Psoas muscle (tissue), 8 donors: Measurements from ENCODE around the gene PRORP. TPM values are rescaled to one million over a fixed set of nuclear protein-coding genes. Genes with fewer than 3 reads are reported as not detected.

Experiments used
- ATAC-seq, 4 donors: fragments of 200-7000 bp; cut with Tn5 transposase; one replicate each; pipeline ENCODE4 v1.9.1; 2020; ENCODE audit warnings: moderate library complexity in 3 of 4, mild to moderate bottlenecking in 2 of 4
- DNase-seq, 2 donors: peaks; one replicate each; pipeline ENCODE4 v3.0.0-alpha.2; 2020
- H3K27ac ChIP-seq: fragments of 200-600 bp; one replicate; pipeline ENCODE4 v1.8.0; 2022
- H3K27me3 ChIP-seq, 3 donors: fragments of 200-600 bp in 1 of 3; one replicate each; pipeline versions ENCODE4 v1.6.1 to v1.8.0; 2013 to 2022; ENCODE audit warnings: low read length in 2 of 3, mild to moderate bottlenecking in 2 of 3, moderate library complexity in 1 of 3; ENCODE audit not compliant: insufficient read depth in 3 of 3
- H3K36me3 ChIP-seq, 2 donors: fragments of 200-600 bp in 1 of 2; one replicate each; pipeline versions ENCODE4 v1.6.1 to v1.8.0; 2013 to 2022; ENCODE audit warnings: low read depth in 1 of 2, mild to moderate bottlenecking in 1 of 2, moderate library complexity in 1 of 2; ENCODE audit not compliant: insufficient read depth in 1 of 2
- H3K4me1 ChIP-seq: fragments of 200-600 bp; one replicate; pipeline ENCODE4 v1.8.0; 2022
- H3K4me3 ChIP-seq: fragments of 200-600 bp; one replicate; pipeline ENCODE4 v1.8.0; 2022; ENCODE audit warnings: mild to moderate bottlenecking
- H3K9me3 ChIP-seq: fragments of 200-600 bp; one replicate; pipeline ENCODE4 v1.8.0; 2022
- CTCF ChIP-seq: fragments of 200-600 bp; IDR thresholded peaks from one replicate; pipeline ENCODE4 v1.8.0; 2022; ENCODE audit warnings: antibody characterized with exemption
- WGBS, 3 donors: extraction: QIAGEN DNeasy Blood & Tissue Kit; methylation state at CpG; one replicate each; pipeline versions ENCODE4 v1.1.6 to v1.1.7; 2013; 5-methylcytosine and 5-hydroxymethylcytosine counted together
- intact Hi-C, 2 donors: fragments of 100-400 bp; cut with DNase I; formaldehyde crosslinking; loops; one replicate each; pipeline versions ENCODE4 v1.11.0 to v1.14.2; 2022
- polyA plus RNA-seq, 3 donors: library from polyadenylated mRNA; stranded (reverse); fragments of 200-250 nt; gene quantifications; one replicate each; pipeline ENCODE4 v1.2.3, GENCODE V29; 2013
- total RNA-seq, 4 donors: library from RNA; stranded (reverse); fragmentation: NEBNext Ultra II Directional in 2 of 4; extraction: Animal tissue kit (Norgen Biotek cat#: 25700) in 2 of 4; gene quantifications; one replicate each; pipeline versions ENCODE4 v1.2.1 to v1.2.4, GENCODE V29; 2021 to 2023
- donor health status: healthy with polysubstance abuse.
- donor health status: DM: no; HTN: no; CAD: no; lungs with moderate emphysema.
- donor health status: Bipolar disorder and iron deficiency.
- donor health status: healthy.
- donor health status: DM: yes; HTN: yes; CAD: no.
- donor health status: DM: no; HTN: no; CAD: no.
- donor health status: DM: no; HTN: no; CAD: no.
- donor health status: DM: yes; HTN: yes; CAD: no.

Gene PRORP
- total and polyA plus RNA-seq, 7 donors = 11.3 to 23.5 (median 17.7) TPM

DNA sequence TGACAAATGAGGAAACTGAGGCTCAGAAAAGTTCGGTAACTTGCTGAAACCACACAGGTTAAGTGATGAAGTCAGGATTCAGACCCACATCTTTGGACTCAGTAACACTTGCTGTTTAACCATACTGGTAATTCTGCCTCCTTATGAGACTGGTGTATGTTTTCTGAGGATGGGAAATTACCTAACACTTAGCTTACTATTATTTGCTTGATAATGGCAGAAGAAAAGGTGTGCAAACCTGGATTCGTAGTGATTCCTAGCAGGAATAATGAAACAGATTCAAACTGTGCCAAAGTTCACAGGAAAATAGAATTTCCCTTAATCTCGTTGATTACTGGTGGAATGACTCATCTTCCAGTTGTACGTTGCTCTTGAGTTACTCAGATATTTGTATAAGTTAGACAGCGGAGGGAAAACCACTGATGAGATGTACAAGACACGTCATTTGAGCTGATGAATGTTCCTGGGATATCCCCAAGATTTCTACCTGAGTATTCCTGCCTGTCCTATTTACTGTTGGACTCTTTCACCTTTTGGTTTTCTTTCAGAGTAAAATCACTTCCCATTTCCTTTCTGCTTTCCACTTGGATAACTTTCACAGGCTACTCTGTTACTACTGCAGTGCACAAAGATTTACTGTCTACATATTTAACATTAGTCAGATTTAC, 37.5 kb downstream of the PRORP start:
- no peak for TF ChIP-seq CTCF
- Histone ChIP-seq H3K36me3 (peaks cover 2 to 5% of the 10 kb centered on the region in 2 donors), H3K4me3 (no peak overlapping the region), H3K27me3 (no peaks in the 10 kb centered on the region), H3K4me1 (peaks cover 6% of the 10 kb centered on the region), H3K9me3 (no peaks in the 10 kb centered on the region), H3K27ac (no peak overlapping the region)
- ATAC-seq = no peak
- intact Hi-C loops = loop anchor here in 1 of 2 donors (5.0 kb wide), 1 partner anchor 52 kb away; no protein-coding TSS in a partner anchor
- WGBS, 3 donors = 76 to 81% (median 77%) methylated on average over 6 of the region's 6 CpGs
- DNase-seq = no peak

- no peak for TF ChIP-seq CTCF
- Histone ChIP-seq H3K4me3 (no peak overlapping the region), H3K27ac (no peak overlapping the region), H3K4me1 (peaks cover 1% of the 10 kb centered on the region), H3K27me3 (no peaks in the 10 kb centered on the region), H3K36me3 (peaks cover 2 to 5% of the 10 kb centered on the region in 2 donors), H3K9me3 (no peaks in the 10 kb centered on the region)
- no peak for DNase-seq
- WGBS, 3 donors = 70 to 77% (median 71%) methylated on average over 5 of the region's 5 CpGs
- ATAC-seq = no peak
- intact Hi-C loops = loop anchor here in 1 of 2 donors (5.0 kb wide), 1 partner anchor 51 kb away; no protein-coding TSS in a partner anchor
Observed at GRCh38 chr14:35161231-35161630, 38.9 kb downstream of the PRORP start.

- Histone ChIP-seq H3K27me3 (no peaks in the 10 kb centered on the region), H3K27ac (no peak overlapping the region), H3K9me3 (no peaks in the 10 kb centered on the region), H3K4me1 (no peaks in the 10 kb centered on the region), H3K4me3 (no peak overlapping the region), H3K36me3 (peaks cover 2 to 5% of the 10 kb centered on the region in 2 donors)
- 97 to 100% (median 100%) methylated on average over 1 of the region's 1 CpG for WGBS, 3 donors
- DNase-seq (no peak), ATAC-seq (no peak)
- intact Hi-C loops = loop anchor here in 1 of 2 donors (5.0 kb wide), 1 partner anchor 49 kb away; no protein-coding TSS in a partner anchor
- no peak for TF ChIP-seq CTCF
Observed at GRCh38 chr14:35163384-35163783, 41.0 kb downstream of the PRORP start.

GRCh38 chr14:35164849-35165248, 42.5 kb downstream of the PRORP start:
- intact Hi-C loops = loop anchor here in 1 of 2 donors (5.0 kb wide), 1 partner anchor 47 kb away; no protein-coding TSS in a partner anchor
- H3K4me1 ChIP-seq = no peaks in the 10 kb centered on the region
- no peak for ATAC-seq
- H3K4me3 ChIP-seq = no peak overlapping the region
- H3K9me3 ChIP-seq = no peaks in the 10 kb centered on the region
- no peaks in the 10 kb centered on the region for H3K27me3 ChIP-seq
- 74 to 85% (median 81%) methylated on average over 5 of the region's 5 CpGs for WGBS, 3 donors
- DNase-seq = no peak
- TF ChIP-seq CTCF = no peak
- H3K27ac ChIP-seq = no peak overlapping the region
- H3K36me3 ChIP-seq = no peaks in the 10 kb centered on the region
